Amniotic epithelial cell (primary cell): ENCODE data around the gene STN1.

ENCODE experiments used
- DNase-seq: peaks from one replicate; pipeline ENCODE4 v3.0.0-alpha.2; 2010; ENCODE audit warnings: low read depth

The STN1 gene

GRCh38 chr10:103894441-103894864 is 23.5 kb downstream of the STN1 start:
- DNase-seq: no peak

GRCh38 chr10:103893817-103894216 is 24.2 kb downstream of the STN1 start:
- DNase-seq: no peak

GRCh38 chr10:103892181-103892580 is 25.8 kb downstream of the STN1 start:
- DNase-seq: no peak

DNA sequence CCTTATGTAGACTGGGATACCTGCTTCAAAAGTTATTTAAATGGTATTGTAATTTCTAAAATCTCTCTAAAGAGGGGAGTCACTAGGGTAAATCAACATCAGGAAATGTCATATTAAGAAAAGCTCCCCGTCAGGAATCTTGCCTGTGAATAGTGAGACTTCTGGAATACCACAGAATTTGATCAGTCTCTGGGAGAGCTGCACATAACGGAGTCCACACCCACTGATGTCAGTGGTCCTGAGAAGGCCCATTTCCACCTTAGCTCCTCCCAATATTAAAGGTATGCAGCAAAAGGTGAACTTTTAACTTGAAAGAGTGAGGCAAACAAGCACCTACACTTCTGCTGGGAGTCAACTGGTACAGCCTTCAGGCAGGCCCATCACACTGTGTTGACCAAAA is 27.3 kb downstream of the STN1 start:
- DNase-seq: no peak

DNA sequence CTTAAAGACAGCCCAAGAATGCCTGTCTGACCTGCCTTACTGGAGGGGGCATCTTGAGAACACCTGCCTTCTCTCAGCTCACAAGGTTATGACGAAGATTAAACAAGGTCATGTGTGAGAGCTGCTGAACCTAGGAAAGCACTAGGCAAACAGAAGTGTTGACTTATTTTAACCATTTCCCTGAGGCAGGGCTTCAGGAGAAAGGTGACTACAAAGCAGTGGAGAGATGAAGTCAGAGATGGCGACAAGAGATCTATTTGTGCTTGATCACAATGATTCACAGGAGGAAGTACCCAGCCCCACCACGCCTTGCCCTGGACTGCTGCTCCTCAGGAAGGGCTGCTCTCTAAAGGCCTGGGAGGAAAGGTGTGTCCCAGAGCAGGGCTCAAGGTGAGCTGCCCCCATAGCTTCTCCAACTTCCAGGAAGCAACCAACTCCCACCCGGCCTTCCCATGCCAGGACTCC is 27.8 kb downstream of the STN1 start:
- DNase-seq: no peak

DNA sequence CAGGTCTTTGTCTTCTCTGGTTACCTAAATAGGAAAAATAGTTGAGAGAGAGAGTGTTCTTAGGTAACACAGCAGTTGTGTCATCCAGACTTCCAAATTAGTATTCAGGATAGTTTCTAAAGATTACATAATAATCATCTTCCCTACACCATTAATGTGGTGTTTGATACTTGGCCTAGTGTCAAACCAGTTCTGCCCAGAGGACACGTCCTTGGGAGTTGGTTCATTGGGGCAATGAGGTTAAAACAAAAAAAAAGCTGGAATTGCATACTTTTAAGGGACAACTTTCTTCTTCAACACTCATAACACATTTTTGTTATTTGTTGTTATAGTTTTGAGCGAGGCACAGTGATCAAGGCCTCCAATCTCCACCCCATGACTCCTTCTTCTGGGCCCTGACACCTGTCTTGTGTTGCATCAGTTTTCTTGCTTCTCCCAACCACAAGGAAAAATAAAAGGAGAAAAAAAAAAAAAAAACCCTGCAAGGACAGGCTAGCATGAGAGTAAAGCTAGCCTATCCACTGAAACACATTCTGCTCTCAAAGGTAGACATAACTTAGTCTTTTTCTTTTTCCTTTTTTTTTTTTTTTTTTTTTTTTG is 28.8 kb downstream of the STN1 start:
- DNase-seq: no peak

DNA sequence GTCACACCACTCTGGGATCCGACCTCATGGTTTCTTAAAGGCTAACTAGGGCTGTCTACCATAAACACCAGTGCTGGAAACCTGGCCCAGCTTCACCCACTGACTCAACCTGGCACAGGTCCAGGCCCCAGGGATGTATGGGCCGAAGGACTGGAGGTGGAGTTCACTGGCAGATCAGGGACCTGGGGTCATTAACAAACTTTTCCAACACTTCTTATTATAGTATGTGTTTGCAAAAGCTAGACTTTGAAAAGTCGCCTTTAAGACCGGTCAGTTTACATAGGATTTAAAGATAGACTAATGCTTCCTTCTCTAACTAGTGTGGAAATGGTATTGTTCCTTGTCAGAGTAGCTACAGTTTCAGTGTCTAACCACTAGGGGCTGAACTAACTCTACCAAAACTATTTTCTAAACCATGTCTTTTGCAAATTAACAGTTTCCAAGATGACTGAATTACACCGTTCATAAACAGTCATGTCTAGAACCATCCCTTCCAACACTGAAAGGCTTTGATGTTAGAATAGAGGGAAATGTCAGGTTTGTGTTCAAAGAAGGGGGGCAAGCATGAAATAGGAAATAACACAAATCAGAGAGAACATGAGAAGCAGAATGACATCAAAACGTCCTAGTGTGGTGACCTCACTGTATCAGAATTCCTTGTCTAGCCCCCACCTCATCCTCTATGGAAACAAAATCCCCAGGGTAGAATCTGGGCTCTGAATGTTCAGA is 29.7 kb downstream of the STN1 start:
- peak; percentile 77 for DNase-seq

- DNase-seq: peak; percentile 93
Measured at GRCh38 chr10:103885617-103886016, 32.4 kb downstream of the STN1 start.

DNA sequence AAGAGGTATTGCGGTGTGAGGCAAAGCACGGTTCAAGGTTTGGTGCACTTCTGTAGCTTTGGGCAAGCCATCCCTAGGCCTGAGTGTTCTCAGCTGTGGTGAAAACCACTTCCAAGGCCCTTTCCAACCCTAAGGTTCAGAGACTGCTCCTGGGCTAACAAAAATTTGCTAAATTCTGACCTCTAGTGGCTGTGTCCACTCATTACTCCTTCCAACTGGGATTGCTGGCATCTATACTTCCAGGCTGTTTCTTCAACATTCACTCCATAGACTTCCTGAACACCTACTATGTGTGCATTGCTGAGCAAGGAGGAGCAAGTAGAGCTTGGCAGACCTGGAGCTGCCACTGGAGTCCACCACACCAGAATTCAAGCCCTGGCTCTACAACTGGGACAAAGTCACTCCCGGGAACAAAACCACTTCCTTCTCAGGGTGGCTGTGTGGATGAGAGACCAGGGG is 33.3 kb downstream of the STN1 start:
- peak; percentile 63 for DNase-seq

- DNase-seq: no peak
Measured at GRCh38 chr10:103882285-103883007, 35.5 kb downstream of the STN1 start.

DNA sequence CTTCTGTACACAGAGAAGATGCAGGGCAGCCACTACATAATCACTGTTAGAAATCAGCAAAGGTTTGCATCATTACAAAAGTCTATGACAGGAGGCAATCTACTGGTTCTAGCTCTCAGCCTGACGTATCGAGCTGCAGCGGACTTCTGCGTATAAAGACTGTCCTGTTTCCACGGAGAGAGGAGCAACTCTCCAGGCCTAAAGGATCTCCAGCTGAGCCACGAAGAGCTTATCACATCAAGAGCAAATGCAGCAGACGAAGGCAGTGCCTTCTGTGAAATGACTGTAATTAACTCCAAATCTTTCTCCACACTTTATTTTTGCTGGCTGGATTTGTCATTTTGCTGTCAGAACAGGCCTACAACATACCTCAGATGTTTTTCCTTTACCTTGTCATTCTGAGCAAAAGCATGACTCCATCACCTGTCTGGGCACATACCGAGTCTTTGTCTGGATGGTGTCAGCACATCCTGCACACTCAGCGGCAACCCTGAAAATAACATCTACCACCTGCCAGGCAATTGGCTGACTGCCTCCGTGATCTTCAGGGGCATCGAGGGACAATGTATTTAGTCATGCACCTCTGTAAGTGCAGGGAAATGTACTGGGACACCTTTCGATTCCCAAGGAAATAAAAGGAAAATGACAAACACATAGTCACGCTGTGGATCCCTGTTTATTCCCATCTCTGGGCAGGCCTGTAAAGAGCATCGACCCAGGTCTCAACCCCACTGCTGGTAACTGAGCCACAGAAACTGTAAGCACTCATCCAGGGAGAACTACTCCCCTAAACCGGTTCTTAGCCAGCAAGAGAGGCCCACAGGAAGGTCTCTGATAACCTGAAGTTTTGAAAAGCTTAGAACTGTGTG is 36.3 kb downstream of the STN1 start:
- DNase-seq: no peak

- no peak for DNase-seq
Measured at GRCh38 chr10:103879831-103880230, 38.2 kb downstream of the STN1 start.

DNA sequence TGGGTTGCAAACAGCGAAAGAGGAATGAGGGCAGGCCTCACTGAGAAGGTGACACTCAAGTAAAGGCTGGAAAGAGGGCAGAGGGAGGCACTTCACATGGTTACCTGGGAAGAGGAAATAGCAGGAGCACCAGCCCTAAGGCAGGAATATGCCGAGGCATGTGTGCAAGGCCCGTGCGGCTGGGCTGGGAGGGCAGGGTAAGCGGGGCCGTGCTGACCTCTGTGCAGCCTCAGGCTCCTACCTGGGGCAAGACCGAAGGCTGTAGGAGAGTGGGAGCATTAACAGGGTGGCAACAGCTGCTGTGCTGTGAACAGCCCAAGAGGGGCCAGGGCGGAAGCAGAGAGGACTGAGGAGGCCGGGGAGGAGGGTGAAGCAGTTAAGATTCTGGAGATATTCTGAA is 38.6 kb downstream of the STN1 start:
- no peak for DNase-seq

- DNase-seq: no peak
Measured at GRCh38 chr10:103877861-103878260, 40.1 kb downstream of the STN1 start.

DNA sequence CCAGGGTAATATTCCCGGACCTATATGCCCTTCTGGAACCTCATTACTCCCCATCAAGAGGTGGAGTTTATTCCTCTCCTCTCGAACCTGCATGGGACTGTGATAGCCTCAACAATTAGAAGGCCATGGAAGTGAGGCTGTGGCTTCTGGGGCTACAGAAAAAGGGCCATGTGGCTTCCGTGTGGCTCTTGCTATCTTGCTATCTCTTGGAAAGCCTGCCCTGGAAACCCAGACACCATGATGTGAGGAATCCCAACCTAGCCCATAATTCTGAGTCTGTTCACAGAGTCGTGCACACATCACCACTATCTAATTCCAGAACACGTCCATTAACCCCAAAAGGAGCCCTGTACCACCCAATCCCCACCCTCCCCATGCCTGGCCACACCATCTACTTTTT is 41.8 kb downstream of the STN1 start:
- no peak for DNase-seq

- no peak for DNase-seq
Measured at GRCh38 chr10:103874730-103875129, 43.3 kb downstream of the STN1 start.

GRCh38 chr10:103872137-103872931 is 45.6 kb downstream of the STN1 start:
- no peak for DNase-seq

GRCh38 chr10:103871006-103871405 is 47.0 kb downstream of the STN1 start:
- DNase-seq: no peak

GRCh38 chr10:103870516-103870915 is 47.5 kb downstream of the STN1 start:
- peak; percentile 54 for DNase-seq

- DNase-seq: no peak
Measured at GRCh38 chr10:103869336-103869735, 48.6 kb downstream of the STN1 start.

DNA sequence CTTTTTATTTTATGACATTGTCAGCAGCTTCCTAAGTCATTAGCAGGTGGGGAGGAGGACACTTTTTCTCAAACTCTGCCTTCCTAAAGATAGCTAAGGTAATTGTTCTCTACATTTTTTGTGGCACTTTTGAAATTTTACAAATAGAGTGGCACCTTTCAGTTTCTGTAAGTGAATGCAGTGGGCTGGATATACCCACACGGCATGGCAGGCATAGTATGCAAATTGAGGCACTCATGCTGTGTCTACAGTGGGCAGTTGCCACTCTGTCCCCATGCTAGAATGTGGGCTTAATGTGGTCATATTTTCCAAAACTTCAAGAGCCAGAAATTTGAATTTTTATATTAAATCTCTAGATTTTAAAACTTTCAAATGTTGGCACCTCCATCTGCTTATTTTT is 49.8 kb downstream of the STN1 start:
- DNase-seq: no peak
